GM21526 (cell line): ENCODE results near the gene GTF2H2C.
"Not testable (repeated sequence)": the region's sequence is repeated elsewhere in the genome, so short reads cannot be mapped to it uniquely, and the experiment has no call there.

Source experiments
- ATAC-seq: cut with Tn5 transposase; IDR thresholded peaks from one replicate; pipeline ENCODE4 v1.9.1; 2021; ENCODE audit warnings: moderate library complexity; ENCODE audit not compliant: unreplicated experiment, low FRiP score

Gene GTF2H2C

DNA sequence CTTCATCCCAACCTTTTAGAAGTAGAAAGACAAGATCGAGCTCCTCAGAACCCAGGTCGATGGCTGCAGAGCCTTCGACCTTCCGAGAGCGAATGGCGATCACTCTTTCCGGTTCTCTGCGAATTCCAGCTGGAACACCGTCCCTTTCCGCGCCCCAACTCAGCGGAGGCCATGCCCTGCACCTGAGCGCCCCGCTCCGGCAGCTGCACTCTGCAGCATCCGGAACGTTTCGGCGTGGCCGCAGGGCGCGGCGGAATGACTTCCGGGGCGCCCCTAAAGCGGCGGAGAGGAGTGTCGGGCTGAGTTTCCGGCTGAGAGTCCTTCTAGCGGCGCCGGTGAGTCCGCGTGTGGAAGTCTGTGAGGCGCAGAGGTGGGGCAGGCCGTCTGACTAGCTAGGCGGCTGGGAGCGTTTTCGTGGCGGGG lies at the start of gene GTF2H2C:
GTF2H2C (plus strand) TSS at position 284 of the 423 bp plus-strand sequence. CDS start 4,942 bp downstream, outside the sequence.
- peak; percentile 96 for ATAC-seq

DNA sequence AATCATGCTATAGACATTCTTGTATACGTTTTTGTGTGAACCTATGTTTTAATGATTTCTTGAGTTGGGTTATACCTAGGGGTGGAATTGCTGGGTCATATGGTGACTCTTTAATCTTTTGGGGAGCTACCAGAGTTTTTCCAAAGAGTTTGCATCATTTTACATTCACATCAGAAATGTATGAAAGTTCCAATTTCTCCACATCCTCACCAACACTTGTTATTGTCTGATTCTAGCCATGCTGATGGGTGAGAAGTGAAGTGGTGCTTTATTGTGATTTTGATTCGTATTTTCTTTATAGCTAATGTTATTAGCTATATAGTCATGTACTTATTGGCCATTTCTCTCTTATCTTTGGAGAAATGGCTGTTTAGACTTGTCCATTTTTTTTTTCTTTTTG lies 49.3 kb upstream of the GTF2H2C start:
- no peak for ATAC-seq

DNA sequence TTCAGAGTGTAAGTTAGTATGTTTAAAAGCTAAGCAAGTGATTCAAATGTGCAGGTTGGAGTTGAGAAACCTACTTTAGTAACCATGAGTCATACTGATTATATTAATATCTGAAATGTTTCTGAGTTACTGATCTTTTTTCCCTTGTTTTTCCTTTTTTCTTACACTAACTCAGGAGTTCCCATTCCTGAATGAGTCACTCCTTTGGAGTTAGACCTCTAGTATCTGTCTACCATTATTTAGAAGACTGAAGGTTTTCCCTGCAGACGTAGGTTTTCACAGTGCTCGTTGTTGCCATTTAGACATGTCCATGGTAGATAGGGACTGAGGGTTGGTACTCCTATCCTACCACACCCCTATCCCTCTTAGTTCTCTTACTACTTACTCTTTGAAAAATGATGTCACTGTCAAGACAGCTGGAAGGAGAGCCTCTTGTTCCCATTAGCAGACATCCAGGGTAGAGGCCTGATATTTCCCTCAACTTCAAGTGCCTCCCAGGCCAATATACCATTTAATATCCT lies 47.2 kb upstream of the GTF2H2C start:
- ATAC-seq = no peak

DNA sequence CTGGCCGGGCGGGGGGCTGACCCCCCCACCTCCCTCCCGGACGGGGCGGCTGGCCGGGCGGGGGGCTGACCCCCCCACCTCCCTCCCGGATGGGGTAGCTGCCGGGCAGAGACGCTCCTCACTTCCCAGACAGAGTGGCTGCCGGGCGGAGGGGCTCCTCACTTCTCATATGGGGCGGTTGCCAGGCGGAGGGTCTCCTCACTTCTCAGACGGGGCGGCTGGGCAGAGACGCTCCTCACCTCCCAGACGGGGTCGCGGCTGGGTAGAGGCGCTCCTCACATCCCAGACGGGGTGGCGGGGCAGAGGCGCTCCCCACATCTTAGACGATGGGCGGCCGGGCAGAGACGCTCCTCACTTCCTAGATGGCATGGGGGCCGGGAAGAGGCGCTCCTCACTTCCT lies 44.4 kb upstream of the GTF2H2C start:
- not testable (repeated sequence) for ATAC-seq

DNA sequence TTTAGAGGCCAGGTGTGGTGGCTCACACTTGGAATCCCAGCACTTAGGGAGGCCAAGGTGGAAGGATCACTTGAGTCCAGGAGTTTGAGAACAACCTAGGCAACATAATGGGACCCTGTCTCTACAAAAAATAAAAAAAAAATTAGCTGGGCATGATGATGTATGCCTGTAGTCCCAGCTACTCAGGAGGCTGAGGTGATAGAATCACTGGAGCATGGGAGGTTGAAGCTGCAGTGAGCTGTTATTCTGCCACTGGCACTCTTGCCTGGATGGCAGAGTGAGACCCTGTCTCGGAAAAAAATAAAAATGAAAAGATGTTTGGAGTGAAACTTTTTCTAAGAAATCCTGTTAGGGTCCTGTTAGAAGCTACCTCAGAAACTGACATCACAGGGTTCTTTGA lies 43.2 kb upstream of the GTF2H2C start:
- ATAC-seq = no peak

DNA sequence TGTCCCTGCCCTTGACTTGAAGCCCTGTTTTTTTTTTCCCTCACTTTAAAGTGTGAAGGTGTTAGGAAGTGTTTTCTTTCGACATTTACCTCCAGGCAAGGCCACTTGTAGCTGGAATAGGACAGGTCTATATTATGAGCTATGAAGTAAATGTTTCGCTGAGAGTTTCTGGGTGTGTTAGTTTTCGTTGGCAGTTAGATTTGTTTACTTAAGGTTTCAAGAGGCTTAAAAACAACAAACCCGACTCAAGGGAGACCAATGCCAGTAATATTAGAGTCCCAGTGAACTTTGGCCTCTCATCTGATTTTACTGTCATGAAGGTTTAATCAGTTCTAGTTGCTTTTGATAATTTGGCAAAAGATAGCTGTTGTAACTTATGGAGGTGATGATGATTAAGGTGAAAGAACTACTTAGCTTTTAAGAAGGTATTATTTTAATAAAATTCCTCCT lies 42.2 kb upstream of the GTF2H2C start:
- ATAC-seq = no peak

DNA sequence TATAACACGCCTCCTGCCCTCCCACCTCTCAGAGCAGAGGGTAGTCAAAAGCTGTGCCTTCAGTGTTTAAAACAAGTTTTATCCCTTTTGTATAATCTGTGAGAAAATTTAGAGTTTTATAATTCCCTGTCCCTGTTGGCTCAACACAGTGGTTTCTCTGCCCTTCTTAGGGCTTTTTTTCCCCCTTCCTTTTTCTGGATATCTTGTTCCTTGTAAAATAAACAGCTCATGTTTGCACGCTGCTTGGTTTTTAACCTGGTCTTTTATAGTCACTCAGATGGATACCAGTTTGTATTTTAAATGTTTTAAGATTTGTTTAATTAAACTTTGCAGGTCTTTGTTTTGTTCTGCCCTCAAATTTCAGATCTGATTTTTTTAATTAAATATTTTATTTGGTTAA lies 40.7 kb upstream of the GTF2H2C start:
- ATAC-seq = no peak

DNA sequence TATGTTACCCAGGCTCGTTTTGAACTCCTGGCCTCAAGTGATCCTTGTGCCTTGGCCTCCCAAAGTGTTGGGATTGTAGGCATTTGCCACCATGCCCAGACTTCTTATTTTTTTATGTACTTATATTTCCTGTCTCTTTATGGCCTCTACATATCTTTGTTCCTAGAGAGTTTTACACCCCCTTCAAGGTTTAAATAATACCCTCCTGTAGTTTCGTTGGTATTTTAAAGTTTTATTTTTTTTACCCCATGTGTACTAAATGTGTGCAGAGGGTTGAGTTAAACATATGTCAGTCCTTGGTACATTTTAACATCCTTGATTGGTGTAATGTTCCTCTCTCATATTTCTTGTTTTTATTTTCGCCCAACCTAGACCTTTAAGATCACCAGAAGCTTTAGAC lies 38.0 kb upstream of the GTF2H2C start:
- no peak for ATAC-seq

DNA sequence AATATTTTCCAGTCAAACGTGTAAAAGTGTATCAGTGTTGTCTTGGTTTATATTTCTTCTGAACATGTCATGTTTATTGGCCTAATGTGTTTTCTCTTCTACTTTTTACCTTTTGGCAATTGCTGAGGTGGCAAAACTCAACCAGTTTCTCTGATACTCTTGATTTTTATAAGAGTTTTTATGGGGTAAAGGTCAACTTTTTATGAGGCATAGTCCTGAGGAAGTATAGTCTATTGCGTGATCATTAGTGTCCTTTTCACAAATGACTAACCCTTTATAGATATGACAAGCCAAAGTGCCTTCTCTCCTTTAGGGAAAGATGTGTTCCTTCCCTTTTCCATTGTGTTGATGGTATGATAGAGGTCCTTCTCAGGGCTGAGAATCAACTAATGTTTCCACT lies 34.5 kb upstream of the GTF2H2C start:
- no peak for ATAC-seq

DNA sequence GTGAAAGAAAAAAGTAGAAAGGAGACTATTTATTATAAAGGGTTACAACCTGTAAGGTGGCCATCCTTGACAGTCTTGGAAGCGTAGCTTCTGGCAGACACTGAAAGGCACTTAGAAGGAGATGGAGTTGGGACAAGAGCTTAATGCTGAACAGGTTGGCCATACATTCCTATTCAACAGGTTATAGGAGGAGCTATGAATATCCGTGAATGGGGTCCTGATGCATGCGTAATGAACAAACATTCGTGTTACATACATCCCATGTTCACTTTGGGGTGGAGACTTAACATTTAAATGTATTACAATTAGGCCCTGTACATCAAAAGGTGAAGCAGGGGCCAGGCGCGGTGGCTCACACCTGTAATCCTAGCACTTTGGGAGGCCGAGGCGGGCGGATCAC lies 33.3 kb upstream of the GTF2H2C start:
- no peak for ATAC-seq

DNA sequence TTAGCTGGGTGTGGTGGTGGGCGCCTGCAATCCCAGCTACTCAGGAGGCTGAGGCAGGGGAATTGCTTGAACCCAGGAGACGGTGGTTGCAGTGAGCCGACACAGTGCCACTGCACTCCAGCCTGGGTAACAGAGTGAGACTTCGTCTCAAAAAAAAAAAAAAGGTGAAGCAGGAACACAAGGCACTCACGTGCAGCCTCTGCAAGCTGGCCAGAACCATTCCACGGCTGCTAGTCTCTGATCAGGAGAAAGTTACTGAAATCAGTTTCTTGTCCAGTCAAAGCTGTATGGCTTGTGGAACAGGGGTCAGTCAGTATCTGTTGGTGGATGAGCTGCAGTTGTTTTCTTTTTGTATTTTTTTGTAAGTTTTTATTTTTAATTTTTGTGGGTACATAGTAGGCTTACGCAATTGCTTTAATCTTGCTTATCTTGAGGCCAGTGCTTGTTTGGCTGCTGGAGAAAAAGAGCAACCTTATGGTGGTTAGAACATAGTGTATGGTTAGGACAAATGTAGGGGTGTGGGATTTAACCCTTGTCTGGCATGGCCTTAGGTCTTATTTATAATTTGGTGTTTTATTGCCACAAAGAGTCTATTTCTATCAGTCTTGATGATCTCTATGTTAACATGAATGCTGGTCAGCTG lies 32.7 kb upstream of the GTF2H2C start:
- no peak for ATAC-seq

DNA sequence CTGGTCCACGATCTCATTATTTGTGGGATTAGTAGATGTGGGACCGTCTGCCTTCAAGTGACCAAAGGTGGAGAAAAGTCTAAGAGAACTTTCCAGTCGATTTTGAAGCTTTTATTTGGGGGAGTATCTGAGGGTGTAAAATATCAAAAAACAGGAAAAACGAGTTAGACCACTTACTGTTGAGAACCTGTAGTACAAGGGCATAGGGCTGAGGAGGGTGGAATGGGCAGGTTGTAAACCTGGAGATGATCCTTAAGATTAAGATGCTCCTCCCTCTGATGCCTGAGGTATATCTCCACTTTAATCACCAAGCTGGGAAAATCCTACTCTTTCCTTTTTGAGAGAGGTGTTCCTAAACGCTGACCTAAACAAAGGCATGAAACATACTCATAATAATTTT lies 32.0 kb upstream of the GTF2H2C start:
- ATAC-seq = no peak

DNA sequence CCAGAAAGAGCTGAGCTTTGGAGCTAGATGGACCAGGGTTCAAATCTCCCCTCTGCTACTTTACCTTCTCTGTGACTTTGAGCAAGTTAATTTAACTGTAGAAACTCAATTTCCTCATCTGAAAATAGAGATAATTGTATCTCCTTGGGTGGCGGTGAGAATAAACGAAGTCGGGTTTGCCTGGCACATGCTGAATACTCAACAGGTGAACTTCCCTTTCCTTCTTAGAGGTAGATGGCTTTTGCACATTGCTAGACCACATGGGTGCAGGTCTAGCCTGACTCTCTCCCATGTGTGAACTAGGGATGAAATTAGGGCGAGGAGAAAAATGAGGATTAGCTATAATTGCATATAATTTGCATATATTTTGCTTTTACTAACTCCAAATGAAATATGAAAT lies 31.4 kb upstream of the GTF2H2C start:
- ATAC-seq = no peak

DNA sequence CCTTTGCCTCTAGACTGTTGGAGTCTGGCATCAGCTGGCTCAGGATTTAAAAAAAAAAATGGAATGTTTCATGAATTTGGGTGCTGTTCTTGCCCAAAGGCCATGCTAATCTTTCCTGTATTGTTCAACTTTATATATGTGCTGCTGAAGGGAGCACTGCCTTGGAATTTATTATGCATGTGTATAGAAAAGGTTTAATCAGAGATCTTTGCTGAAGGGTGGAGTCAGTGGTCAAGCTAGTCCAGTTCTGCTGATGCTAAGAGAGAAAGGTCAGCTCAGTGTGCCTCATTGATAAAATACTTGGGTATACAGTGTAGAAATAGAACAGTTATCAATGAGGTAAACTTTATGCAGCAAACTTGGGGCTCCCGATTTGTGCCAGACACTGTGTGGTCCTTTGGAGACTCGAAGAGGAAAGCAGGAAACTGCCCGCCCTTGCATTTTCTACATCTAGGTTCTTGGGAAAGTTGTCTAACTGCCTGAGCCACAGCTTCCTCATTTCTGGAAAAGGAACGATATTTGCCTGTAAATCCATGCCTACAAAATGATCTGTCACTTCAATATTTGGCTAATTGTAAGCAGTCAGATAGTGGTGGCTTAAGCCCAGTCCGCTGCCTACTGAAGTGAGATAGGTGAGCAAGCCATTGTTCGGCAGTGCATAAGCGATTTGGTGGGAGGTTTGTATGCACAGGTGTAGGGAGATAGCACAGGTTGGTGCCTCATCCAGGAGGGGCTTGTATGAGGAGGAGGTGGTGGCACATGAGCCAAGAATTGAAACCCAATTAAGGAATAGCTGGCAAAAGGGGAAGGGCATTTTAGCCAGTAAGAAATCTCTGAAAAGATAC lies 29.2 kb upstream of the GTF2H2C start:
- no peak for ATAC-seq

DNA sequence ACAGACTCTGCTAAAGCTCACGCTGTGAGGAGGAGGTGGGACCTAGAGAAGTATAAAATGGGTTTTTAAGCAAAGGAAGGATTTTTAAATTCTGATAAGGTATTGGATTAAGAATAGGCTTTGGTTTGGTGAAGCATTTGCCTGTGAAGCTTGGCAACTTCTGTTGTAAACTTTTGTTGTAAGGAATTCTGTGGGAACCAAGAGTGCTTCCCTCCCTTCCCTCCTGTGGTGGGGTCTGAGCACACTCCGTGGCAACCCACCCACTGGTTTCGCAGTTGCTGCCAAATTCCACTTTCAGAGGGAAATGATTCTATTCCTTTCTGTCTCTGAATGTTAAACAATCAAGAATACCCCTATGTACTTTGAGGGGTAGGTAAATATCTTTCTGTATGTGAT lies 28.6 kb upstream of the GTF2H2C start:
- no peak for ATAC-seq

DNA sequence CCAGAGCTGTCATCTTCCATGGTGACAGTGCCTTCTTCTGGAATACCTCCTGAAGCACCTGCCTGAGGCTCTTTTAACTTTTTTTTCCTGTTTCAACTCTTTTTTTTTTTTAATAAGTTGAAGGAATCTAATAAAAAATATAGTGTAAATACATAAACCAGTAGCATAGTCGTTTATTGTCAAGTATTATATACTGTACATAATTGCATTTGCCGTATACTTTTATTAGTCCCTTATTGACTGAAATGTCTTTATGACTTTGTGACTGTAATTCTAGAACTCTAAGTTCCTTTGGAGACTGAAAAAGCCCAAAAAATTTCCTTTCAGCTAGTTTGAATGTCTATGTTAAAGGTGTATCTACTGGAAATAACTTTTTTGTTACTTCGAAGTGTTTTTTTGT lies 22.1 kb upstream of the GTF2H2C start:
- not testable (repeated sequence) for ATAC-seq

DNA sequence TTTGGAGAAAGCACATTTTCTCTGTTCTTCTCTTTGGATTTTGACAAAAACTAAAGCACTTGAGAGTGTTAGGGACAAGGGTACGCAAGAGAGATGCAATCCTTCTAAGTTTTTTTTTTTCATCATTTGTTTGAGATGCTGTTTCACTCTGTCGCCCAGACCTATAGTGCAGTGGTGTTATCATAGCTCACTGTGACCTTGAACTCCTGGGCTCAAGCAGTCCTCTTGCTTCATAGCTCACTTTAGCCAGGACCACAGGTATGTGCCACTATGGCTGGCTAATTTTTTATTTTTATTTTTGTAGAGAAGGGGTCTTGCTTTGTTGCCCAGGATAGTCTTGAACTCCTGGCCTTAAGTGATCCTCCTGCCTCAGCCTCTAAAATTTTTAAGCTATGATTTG lies 21.3 kb upstream of the GTF2H2C start:
- not testable (repeated sequence) for ATAC-seq

DNA sequence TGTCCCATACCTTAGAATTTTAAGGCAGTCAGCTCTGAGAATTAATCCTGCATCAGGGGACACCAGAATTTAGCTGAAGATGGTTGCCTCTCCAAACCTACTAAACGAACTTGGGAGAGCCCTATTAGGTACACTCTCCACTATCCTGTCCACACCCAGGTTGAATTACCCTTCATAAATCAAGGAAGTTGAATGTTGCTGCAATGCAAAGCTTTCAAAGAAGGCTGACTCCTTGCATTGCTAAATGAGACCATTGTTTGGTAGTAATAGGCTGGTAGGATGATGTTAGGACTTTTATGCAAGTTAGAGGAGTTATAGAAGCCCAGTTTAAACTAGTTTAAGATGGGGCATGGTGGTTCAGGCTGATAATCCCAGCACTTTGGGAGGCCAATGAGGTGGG lies 18.6 kb upstream of the GTF2H2C start:
- not testable (repeated sequence) for ATAC-seq

DNA sequence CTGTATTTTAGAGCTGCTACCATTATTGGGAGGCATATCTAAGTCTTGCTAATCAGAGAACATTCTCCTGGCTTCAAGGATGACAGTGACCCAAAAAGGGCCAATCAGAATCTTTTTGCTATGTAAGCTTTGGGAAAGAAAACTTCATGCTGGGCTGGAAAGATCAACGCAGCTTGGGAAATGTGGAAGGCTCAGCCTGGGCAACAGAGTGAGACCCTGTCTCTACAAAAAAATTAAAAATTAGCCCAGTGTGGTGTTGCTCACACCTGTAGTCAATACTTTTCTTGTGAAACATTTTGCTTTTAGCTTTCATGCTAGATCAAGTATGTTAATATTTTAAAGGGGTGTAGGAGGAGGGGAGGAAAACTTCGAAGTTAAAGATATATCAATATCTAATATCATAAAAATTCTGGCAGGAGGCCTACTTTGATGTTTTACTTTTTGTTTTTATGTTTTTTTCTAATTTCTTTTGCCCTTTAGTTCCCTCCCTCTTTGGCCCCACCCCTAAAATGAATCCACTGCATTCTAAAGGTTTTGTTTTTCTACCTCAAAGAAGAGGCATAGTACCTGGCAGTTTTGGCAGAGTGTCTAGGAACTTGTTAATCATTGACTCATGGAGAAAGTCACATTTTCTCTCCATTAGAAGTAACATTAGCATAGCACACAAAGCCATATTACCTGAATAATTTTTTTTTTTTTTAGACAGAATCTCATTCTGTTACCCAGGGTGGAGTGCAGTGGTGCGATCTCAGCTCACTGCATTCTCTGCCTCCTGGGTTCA lies 17.0 kb upstream of the GTF2H2C start:
- ATAC-seq = not testable (repeated sequence)

DNA sequence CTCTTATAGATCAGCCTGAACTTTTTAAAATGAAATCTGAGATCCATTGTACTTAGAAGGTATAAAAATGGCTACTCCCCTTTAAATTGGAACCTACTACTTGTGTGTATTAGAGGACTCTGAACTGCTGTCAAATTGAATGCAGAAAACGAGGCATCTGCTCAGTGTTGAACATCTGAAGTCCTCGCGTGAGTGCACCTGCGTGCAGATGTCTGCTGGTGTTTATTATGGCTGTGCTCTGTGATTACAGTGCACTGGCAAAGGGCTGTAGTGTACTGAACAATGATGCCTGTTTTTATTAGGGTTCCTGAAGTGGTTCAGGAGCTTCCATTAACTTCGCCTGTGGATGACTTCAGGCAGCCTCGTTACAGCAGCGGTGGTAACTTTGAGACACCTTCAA lies 15.4 kb upstream of the GTF2H2C start:
- ATAC-seq = not testable (repeated sequence)
